Measurements from ENCODE around the gene PRXL2B.

The PRXL2B gene

DNA sequence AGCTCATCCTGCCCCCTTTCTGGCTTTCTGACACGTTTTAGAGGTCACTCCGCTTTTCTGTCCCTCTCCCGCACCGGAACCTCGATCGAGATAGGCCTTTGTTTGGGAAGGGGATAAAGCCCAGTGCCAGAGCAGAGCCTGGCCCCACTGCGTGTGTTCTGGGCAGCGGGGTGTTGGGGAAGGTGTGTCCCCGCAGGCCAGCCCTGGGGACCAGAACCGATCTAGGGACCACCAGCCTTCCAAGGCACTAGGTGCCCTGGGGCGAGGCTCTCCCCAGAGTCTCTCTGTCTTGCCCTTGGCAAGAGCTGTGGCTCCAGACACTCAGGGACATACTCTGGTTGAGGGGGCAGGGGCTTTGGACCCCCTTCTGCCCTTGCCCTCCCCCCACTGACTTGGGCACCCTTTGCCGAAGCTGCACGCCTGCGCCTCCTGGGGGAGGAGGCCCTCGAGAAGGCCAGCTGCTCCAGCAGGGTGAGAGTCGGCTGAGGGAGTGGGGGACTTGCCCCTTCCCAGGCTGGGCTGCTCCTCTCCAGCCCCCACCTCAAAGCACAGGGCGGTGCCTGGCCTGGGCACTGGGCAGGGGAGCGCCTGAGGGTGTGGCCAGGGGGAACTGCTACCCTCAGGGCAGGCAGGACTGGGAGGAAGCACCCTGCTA lies 16.4 kb downstream of the PRXL2B start:
- DNase-seq = no peak

DNA sequence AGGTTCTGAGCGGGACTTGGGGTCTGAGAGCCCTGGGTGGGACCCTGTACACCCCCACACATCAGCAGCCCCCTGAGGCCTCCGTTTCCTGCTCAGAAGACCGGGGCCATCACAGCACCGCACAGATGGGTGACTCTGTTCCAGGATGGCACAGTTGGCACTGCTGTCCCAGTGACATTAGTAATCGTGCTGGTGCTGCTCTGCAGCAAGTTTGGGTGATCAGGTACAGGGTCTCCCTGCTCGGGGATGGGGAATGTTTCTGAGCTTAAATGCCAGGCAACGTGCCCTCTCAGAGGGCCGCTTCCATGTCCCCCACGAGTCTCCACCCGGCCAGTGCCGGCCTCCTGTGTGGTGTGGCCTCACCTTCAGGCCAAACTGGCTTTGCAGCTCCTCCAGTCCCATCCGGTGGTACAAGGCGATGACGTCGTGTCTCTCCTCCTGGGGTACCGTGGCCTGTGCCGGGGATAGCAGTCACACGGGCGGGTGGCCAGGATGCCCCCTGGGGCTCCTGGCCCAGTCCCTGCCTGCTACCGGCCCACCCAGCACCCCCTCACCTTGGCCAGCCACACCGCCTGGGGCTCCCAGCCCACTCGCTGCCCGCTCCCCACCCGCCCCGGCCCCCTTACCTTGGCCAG lies 17.1 kb downstream of the PRXL2B start:
- no peak for DNase-seq

- DNase-seq = no peak
Measured at GRCh38 chr1:2604156-2604843, 17.7 kb downstream of the PRXL2B start.

- no peak for DNase-seq
Measured at GRCh38 chr1:2604844-2605508, 18.4 kb downstream of the PRXL2B start.

- no peak for DNase-seq
Measured at GRCh38 chr1:2605509-2606395, 19.2 kb downstream of the PRXL2B start.

DNA sequence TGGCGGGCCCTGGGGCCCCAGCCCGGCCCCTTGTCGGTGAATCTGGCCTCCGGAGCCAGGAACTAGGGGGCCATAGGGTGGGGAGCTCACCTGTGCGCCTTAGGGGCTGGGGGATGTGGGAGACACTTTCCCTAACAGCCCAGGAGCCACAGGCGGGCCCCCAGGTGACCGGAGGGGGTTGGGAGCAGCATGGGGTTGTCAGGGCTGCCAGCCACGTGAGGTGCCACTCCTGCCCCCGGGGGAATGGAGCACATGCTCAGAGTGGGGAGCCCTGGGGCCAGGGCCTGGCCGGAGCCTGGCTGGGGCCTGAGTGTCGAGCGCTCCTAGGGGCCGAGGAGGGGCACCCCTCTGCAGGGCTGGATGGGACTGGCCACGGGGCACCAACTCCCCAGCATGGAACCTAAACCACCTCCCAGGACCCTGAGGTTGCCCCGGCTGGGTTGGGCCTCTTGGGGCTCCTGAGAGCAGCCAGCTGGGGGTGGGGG lies 19.9 kb downstream of the PRXL2B start:
- no peak for DNase-seq

GRCh38 chr1:2606881-2607621 lies 20.5 kb downstream of the PRXL2B start:
- no peak for DNase-seq

DNA sequence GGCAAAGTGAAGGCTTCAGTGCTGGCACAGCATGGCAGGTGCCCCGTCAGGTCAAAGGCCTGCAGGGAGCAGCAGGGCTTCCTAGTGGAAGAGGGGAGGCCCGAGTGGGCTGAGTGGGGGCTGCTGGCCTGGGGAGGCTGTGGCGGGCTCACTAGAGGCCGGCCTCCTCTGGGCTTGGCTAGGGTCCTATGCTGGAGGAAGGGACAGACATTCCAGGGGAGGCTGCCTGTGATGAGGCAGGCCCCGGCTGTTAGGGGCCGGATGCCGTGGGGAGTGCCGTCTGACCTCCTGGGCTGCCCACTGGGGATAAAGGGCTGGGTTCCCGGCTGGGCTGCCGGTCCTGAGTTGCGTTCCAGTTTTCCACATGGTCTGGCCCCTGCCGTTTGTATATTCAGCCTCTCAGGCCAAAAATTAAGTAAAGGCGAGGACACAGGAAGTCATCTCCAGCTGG lies 21.1 kb downstream of the PRXL2B start:
- no peak for DNase-seq

DNA sequence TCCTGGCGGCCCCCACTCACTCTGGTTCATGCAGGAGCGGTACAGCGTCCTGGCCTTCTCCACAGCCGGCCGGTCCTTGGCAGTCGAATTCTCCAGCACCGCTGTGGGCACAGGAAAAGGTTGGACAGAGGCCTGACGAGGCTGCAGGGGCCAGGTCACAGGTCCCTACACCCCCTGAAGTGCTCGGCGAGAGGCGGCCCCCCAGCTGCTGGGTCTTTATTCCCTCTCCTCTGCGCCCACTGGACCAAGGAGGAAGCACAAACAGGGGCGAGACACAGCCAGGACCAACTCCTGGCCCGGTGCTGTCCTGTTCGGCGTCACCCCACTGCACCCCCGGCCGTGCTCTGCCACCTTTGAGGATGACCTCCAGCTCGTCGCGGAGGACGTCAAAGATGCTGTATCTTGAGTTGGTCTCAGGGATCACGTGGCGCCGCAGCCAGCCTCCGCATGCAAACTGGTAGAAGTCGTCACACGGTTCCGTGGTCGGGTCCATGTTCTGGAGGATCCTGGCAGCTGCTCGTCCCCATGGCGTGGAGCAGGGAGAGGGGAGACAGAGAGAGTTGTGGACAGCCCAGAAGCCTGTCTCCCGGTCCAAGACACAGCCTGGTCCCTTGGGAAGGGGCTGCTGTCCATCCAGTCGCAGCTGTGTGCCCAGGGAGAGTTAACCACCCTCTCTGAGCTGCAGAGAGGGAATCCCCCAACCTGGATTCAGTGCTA lies 22.9 kb downstream of the PRXL2B start:
- no peak for DNase-seq

GRCh38 chr1:2610036-2610959 lies 23.7 kb downstream of the PRXL2B start:
- no peak for DNase-seq

DNA sequence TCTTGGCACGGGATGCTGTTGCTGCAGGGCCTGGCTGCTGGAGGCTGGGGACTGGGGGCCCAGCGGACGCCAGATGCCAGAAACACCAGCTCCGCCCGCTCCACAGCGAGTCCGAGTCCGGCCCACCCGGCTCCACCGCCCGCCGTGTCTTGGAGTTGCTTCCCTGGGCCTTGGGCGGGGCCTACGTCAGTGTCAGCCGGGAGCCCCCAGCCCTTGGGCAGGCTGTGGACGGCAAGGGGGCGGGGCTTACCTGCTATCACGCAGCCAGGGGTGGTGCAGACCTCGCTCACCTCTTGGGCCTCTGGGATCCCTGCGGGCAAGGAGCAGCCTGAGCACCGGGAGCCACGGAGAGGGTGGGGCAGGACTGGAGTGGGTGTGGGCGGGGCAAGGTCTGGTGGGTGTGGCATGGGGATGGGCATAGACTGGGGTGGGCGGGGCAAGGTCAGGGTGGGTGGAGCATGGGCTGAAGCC lies 24.5 kb downstream of the PRXL2B start:
- no peak for DNase-seq

DNA sequence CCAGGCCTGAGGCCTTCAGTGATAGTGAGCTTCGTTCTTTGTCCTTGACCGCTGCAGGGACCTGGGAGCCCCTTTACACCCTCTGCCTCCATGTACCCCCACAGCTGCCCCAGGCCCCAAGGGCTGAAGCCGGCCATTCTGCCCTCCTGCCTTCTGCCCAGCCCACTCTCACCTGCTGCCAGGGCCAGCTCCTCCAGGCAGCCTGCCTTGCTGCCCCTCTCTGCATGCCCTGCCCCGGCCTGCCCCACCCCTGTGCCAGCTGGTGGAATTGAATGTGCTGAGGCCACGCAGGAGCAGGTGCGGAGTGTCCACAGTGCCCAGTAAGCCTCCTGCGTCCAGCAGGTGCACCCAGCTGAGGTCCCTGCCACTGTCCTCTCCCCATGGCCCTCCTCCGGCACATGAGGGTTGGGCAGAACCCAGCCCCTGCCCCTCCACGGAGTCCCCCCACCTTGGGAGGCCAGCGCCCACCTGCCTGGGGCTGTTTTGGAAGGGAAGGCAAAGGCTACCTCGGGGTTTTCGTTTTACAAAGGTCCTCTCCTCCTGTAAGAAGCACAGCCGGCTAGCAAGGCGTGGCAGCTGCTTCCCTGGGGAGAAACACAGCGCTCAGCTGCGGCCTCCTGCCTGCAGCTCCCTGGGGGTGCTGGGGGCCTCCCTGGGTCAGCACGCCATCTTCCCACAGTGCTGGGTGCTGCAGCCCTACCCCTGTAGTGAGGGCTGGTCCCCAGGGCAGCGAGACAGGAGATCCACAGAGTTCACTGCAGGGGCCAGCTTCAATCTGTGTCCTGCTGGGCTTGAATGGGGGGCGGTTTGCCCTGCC lies 25.3 kb downstream of the PRXL2B start:
- DNase-seq = no peak

DNA sequence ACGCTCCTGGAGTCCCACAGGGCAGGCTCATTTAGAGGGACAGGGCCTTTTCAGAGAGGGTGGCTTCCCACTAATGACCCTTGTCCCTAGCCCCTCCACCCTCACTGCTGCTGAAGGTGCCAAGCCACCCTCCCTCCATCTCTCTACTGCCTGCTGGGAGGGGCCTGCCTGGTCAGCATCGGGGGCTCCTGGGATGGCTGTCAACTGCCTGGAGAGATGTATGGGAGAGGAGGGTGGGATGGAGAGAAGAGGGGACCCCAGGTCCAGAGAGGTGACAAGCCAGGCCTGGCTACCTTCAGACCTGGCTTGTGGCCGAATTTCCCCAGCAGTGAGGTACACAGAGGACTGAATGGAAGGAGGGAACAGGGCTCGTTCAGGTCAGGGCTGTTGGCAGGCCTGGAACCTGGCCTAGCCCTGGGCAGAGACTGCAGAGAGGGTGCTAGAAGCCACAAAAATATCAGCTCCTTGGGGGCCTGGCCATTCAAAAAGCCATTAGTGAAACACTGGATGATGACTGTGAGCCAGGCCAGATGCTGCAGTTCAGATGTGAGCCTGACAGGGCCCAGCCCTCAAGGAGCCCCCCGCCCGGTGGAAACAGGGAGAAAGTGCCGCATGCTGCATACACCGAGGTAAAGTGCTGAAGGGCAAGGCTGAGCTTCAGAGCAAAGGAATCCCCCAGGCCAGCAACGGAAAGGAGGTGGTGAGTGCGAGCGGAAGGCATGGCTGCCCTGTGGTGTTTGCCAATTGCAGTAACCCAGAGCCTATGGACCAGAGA lies 26.2 kb downstream of the PRXL2B start:
- no peak for DNase-seq

GRCh38 chr1:2614145-2614544 lies 27.6 kb downstream of the PRXL2B start:
- no peak for DNase-seq

- DNase-seq = no peak
Measured at GRCh38 chr1:2617971-2618470, 31.4 kb downstream of the PRXL2B start.

DNA sequence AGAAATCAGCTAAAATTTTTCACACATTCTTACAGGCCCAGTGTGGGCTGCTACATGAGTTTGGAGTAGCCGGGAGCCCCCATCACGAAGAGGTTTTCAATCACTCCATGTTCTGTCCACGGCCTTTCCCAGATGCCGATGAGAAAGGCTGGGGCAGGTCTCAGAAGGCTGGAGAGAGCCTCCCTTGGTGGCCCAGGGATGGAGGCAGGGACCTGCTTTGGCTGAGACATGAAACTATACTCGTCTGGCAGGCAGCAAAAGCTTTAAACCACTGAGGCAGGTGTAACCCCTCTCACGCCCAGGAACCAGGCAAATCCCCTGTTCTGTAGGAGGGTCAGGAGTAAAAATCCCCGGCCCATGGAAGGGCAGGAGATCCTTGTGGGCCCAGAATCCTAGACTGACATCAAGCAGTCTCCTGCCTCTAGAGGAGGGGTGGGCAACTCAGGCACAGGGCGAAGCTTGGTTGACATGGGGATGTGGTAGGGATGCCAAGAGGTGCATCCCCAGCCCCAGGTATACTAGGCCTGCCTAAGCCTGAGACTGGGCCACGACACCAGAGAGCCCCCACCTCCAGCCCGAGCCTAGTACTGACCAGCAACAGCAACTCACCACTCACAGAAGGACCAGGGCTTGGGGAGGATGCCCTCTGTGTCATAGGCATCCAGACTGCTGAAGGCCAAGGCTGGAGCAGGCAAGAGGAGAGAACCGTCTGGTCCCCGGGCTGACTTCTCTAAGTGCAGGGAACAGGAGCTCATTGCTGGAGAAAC lies 37.2 kb downstream of the PRXL2B start:
- DNase-seq = no peak

GRCh38 chr1:2624735-2625300 lies 38.2 kb downstream of the PRXL2B start:
- no peak for DNase-seq
